Neural cell (in vitro differentiated cells): ENCODE results near the gene LSM6.

Experiments
- POLR2AphosphoS5 ChIP-seq: IDR thresholded peaks from 2 replicates; pipeline ENCODE4 v1.6.1; 2012
- TF ChIP-seq, protein P1 (sequence below): fragments of 450-650 bp; IDR thresholded peaks from 2 replicates; pipeline ENCODE4 v1.5.1; 2014; ENCODE audit warnings: antibody characterized with exemption, mild to moderate bottlenecking, moderate library complexity; ENCODE audit not compliant: poor library complexity, severe bottlenecking

DNA sequence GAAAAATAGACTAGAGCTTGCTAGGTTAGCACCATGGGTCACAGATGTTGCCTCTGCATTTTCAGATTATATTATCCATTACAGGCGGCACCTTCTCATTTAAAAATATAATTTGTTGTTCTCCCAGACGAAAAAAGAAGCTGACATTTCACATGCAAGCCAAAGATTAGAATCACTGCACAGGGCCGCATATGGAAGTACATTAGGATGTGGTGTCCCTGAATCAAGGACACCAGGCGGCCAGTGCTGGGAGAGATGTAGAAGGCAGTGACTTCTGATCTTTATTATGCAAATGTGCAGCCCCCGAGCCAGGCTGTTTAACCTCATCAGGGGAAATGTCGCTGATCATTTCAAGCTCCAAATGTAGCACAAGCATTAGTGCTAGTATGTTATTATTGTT is 61.6 kb downstream of the LSM6 start:
- no peak for TF ChIP-seq POLR2AphosphoS5
- TF ChIP-seq, protein P1, sequence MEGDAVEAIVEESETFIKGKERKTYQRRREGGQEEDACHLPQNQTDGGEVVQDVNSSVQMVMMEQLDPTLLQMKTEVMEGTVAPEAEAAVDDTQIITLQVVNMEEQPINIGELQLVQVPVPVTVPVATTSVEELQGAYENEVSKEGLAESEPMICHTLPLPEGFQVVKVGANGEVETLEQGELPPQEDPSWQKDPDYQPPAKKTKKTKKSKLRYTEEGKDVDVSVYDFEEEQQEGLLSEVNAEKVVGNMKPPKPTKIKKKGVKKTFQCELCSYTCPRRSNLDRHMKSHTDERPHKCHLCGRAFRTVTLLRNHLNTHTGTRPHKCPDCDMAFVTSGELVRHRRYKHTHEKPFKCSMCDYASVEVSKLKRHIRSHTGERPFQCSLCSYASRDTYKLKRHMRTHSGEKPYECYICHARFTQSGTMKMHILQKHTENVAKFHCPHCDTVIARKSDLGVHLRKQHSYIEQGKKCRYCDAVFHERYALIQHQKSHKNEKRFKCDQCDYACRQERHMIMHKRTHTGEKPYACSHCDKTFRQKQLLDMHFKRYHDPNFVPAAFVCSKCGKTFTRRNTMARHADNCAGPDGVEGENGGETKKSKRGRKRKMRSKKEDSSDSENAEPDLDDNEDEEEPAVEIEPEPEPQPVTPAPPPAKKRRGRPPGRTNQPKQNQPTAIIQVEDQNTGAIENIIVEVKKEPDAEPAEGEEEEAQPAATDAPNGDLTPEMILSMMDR = no peak
